GM12878 (cell line): ENCODE data around the gene RINL. TPM values are rescaled to one million over a fixed set of nuclear protein-coding genes. Genes with fewer than 3 reads are reported as not detected.

Experiments
- ATAC-seq: fragments of 200-7000 bp; cut with Tn5 transposase; 3 replicates; pipeline ENCODE4 v1.9.1; 2020; ENCODE audit warnings: mild to moderate bottlenecking, moderate library complexity
- Bru-seq: library from RNA; stranded (reverse); fragments of 400-500 nt; gene quantifications from one replicate; lab custom pipeline; 2021; lab: Mats Ljungman, UMichigan
- BruChase-seq, 2 experiments: library from RNA; stranded (reverse); fragments of 400-500 nt; gene quantifications; one replicate each; lab custom pipeline; 2021; lab: Mats Ljungman, UMichigan
- BruUV-seq: library from RNA; stranded (reverse); fragments of 400-500 nt; replicated peaks from 2 replicates; lab custom pipeline; 2021; lab: Mats Ljungman, UMichigan
- CTCF ChIA-PET: fragments of 300-600 bp; sonication (Branson Sonifier 250); formaldehyde crosslinking; extraction: SDS; loops from one replicate; lab custom pipeline; 2021; ENCODE audit warnings: inconsistent platforms; lab: Yijun Ruan, JAX
- POLR2A ChIA-PET: fragments of 350-600 bp; formaldehyde crosslinking; extraction: SDS; loops from one replicate; lab custom pipeline; 2021; ENCODE audit warnings: inconsistent platforms; lab: Charles Lee
- RAD21 ChIA-PET: fragments of 300-600 bp; sonication (Branson Sonifier 250); formaldehyde crosslinking; loops from one replicate; lab custom pipeline; 2023; ENCODE audit warnings: antibody characterized with exemption; ENCODE audit not compliant: unreplicated experiment; lab: Charles Lee
- SMC1A ChIA-PET: fragments of 300-600 bp; sonication (Branson Sonifier 250); formaldehyde crosslinking; loops from one replicate; lab custom pipeline; 2023; ENCODE audit not compliant: unreplicated experiment, uncharacterized antibody; lab: Charles Lee
- DNase-seq: peaks from one replicate; pipeline ENCODE4 v3.0.0-alpha.2; 2011; ENCODE audit warnings: low read depth, low spot score
- FAIRE-seq: peaks from 3 replicates; lab custom pipeline; 2011; peaks lifted over from hg19 to GRCh38; lab: Jason Lieb, UNC
- H2AFZ ChIP-seq: 2 replicates; pipeline ENCODE4 v1.6.0; 2011; ENCODE audit warnings: low read depth, low read length, control low read depth; ENCODE audit not compliant: control insufficient read depth
- H3K27ac ChIP-seq: 2 replicates; pipeline ENCODE4 v1.5.1; 2011; ENCODE audit warnings: control low read depth; ENCODE audit not compliant: control insufficient read depth, insufficient read depth
- H3K27me3 ChIP-seq, 2 experiments: replicated peaks in 1 of 2; 2 replicates each; pipeline versions ENCODE4 v1.6.0 to v1.6.1; 2011; ENCODE audit warnings: low read length in 1 of 2; ENCODE audit not compliant: control insufficient read depth in 2 of 2, insufficient read depth in 2 of 2
- H3K36me3 ChIP-seq, 2 experiments: 2 replicates each; pipeline ENCODE4 v1.5.1; 2011; ENCODE audit warnings: low read length in 1 of 2; ENCODE audit not compliant: control insufficient read depth in 2 of 2, insufficient read depth in 2 of 2
- H3K4me1 ChIP-seq: 2 replicates; pipeline ENCODE4 v1.6.1; 2011; ENCODE audit warnings: mild to moderate bottlenecking, low read length, moderate library complexity, mixed read lengths; ENCODE audit not compliant: control insufficient read depth, insufficient read depth
- H3K4me2 ChIP-seq: 2 replicates; pipeline ENCODE4 v1.6.0; 2011; ENCODE audit warnings: control low read depth; ENCODE audit not compliant: control insufficient read depth, insufficient read depth
- H3K4me3 ChIP-seq: fragments of 200-600 bp; sonication (generic); 2 replicates; pipeline ENCODE4 v1.5.1; 2016
- H3K79me2 ChIP-seq: 2 replicates; pipeline ENCODE4 v1.6.0; 2011; ENCODE audit warnings: low read length; ENCODE audit not compliant: control insufficient read depth, insufficient read depth
- H3K9ac ChIP-seq: 2 replicates; pipeline ENCODE4 v1.8.0; 2011; ENCODE audit warnings: low read length, control low read depth, mixed read lengths; ENCODE audit not compliant: control insufficient read depth, insufficient read depth
- H3K9me3 ChIP-seq: replicated peaks from 3 replicates; pipeline ENCODE4 v1.5.1; 2011; ENCODE audit warnings: mild to moderate bottlenecking, low read length; ENCODE audit not compliant: control insufficient read depth, insufficient read depth
- H4K20me1 ChIP-seq: 2 replicates; pipeline ENCODE4 v1.6.0; 2011; ENCODE audit not compliant: control insufficient read depth, insufficient read depth
- CHD4 ChIP-seq: fragments of 200-600 bp; sonication (generic); IDR thresholded peaks from 2 replicates; pipeline ENCODE4 v1.6.1; 2016; ENCODE audit warnings: mild to moderate bottlenecking
- GATAD2B ChIP-seq: fragments of 450-650 bp; conservative IDR thresholded peaks from 2 replicates; pipeline ENCODE4 v1.6.1; 2017; ENCODE audit warnings: low read depth, mild to moderate bottlenecking, moderate library complexity
- HCFC1 ChIP-seq: fragments of 150-350 bp; IDR thresholded peaks from 2 replicates; pipeline ENCODE4 v1.6.1; 2014; ENCODE audit warnings: low read length
- MTA2 ChIP-seq: fragments of 450-650 bp; IDR thresholded peaks from 2 replicates; pipeline ENCODE4 v1.6.1; 2016; ENCODE audit warnings: low read depth, mild to moderate bottlenecking, moderate library complexity
- POLR2AphosphoS5 ChIP-seq: IDR thresholded peaks from 2 replicates; pipeline ENCODE4 v1.6.1; 2011; ENCODE audit warnings: mild to moderate bottlenecking, low read length, inconsistent platforms
- POU2F2 ChIP-seq: IDR thresholded peaks from 3 replicates; pipeline ENCODE4 v1.6.1; 2011; ENCODE audit warnings: low read depth, mild to moderate bottlenecking, low read length, borderline replicate concordance
- SIN3A ChIP-seq: IDR thresholded peaks from 2 replicates; pipeline ENCODE4 v1.6.1; 2012; ENCODE audit warnings: low read depth, low read length, improper control_type of control experiment
- TCF12 ChIP-seq: IDR thresholded peaks from 2 replicates; pipeline ENCODE4 v1.6.1; 2011; ENCODE audit warnings: low read depth, mild to moderate bottlenecking, low read length
- WGBS: methylation state at CpG from one replicate; pipeline ENCODE4 v1.1.6; 2016; ENCODE audit warnings: low lambda C conversion rate; ENCODE audit not compliant: insufficient replicate concordance, insufficient coverage; ENCODE audit errors: missing lambda C conversion rate; 5-methylcytosine and 5-hydroxymethylcytosine counted together
- in situ Hi-C: fragments of 300-500 bp; cut with MboI; formaldehyde crosslinking; loops from 9 replicates; pipeline ENCODE4 v1.14.3; 2018; ENCODE audit warnings: mixed read lengths
- intact Hi-C: fragments of 100-400 bp; cut with micrococcal nuclease; formaldehyde crosslinking; loops from one replicate; pipeline ENCODE4 v1.14.2; 2022; ENCODE audit not compliant: unreplicated experiment
- long read RNA-seq, 2 experiments: library from polyadenylated mRNA; unstranded; transcript quantifications; one replicate each; pipeline ENCODE4 v2.0.0, GENCODE V29; 2019 to 2020
- polyA minus RNA-seq, 3 experiments: library from RNA; depleted of rRNA, polyadenylated mRNA; stranded (reverse); fragments of >200 nt; gene quantifications; 2 replicates each; pipeline ENCODE4 v1.2.3, GENCODE V29; 2011
- polyA plus RNA-seq, 11 experiments: library from polyadenylated mRNA; depleted of rRNA in 4 of 11; unstranded in 6 of 11; stranded (reverse) in 5 of 11; fragments of >200 nt; fragmentation: Nextera tagmentation in 4 of 11; fragmentation: Illumina TruSeq in 1 of 11; extraction: Ambion mirVana in 4 of 11; extraction: Trizol in 1 of 11; gene quantifications; 1 replicate in 1 of 11; 2 replicates in 10 of 11; pipeline versions ENCODE4 v1.2.1 to v1.2.3, GENCODE V29; 2011 to 2016; ENCODE audit warnings: inconsistent platforms in 2 of 11, missing spikeins in 2 of 11, low read depth in 1 of 11
- total RNA-seq, 4 experiments: library from RNA; depleted of rRNA in 3 of 4; stranded (reverse); fragments of >200 nt in 3 of 4; fragmentation: Illumina TruSeq in 1 of 4; extraction: Trizol in 1 of 4; gene quantifications; 2 replicates each; pipeline versions ENCODE4 v1.2.1 to v1.2.3, GENCODE V29; 2013 to 2021
- TF ChIP-seq, protein P1 (sequence below): fragments of 450-650 bp; IDR thresholded peaks from 2 replicates; pipeline ENCODE4 v1.6.1; 2017; ENCODE audit warnings: mild to moderate bottlenecking, moderate library complexity

RINL gene, protein sequence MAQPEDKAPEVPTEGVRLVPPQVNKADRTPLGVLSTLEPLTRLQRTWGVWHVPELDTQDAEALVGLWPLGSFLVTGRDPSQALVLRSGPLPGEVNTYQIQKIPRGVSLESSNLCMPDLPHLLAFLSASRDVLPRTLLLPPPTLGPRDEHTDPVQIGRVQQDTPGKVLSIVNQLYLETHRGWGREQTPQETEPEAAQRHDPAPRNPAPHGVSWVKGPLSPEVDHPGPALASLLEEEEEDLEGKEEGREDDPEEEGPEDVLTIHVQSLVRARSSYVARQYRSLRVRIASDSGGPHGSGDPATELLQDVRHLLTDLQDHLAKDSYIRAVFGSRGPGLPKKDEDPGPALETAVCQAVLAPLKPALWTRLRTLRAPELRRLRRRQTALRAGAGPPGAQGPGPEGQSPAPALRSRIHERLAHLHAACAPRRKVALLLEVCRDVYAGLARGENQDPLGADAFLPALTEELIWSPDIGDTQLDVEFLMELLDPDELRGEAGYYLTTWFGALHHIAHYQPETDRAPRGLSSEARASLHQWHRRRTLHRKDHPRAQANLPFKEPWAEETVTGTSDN
- total RNA-seq (2013; cell fraction: nucleolus; rRNA removed), result 42.0 and 48.1 TPM in 2 replicates
- 50.8 and 55.1 TPM in 2 replicates for total RNA-seq (2014; rRNA removed)
- 35.6 and 37.8 TPM in 2 replicates for total RNA-seq (2014; rRNA removed; fragmentation: Illumina TruSeq; extraction: Trizol)
- 51.3 and 54.9 TPM in 2 replicates for total RNA-seq (2021)
- polyA plus RNA-seq (2011; ENCODE audit: low read depth), result 13.3 TPM
- polyA plus RNA-seq (2011; rRNA removed), result 44.4 and 64.2 TPM in 2 replicates
- 67.4 and 81.2 TPM in 2 replicates for polyA plus RNA-seq (2011; cell fraction: cytosol; rRNA removed)
- 88.4 and 106 TPM in 2 replicates for polyA plus RNA-seq (2011; cell fraction: nucleus; rRNA removed)
- 33.6 and 41.0 TPM in 2 replicates for polyA plus RNA-seq (2012)
- 29.7 and 36.4 TPM in 2 replicates for polyA plus RNA-seq (2014; fragmentation: Illumina TruSeq; extraction: Trizol)
- 10 to 100 TPM; 14.5 to 16.3 TPM for polyA plus RNA-seq (2014; fragmentation: Nextera tagmentation; extraction: Ambion mirVana)
- 54.8 and 62.4 TPM in 2 replicates for polyA plus RNA-seq (2014; rRNA removed)
- polyA plus RNA-seq (2016; fragmentation: Nextera tagmentation; extraction: Ambion mirVana), result 10 to 100 TPM; 46.3 to 48.9 TPM
- polyA minus RNA-seq (2011; rRNA and poly(A)+ RNA removed), result 30.0 and 57.5 TPM in 2 replicates
- polyA minus RNA-seq (2011; cell fraction: cytosol; rRNA and poly(A)+ RNA removed), result 15.6 and 23.4 TPM in 2 replicates
- polyA minus RNA-seq (2011; cell fraction: nucleus; rRNA and poly(A)+ RNA removed), result 32.0 and 54.9 TPM in 2 replicates
- percentile 65 among the genes with signal in this experiment for Bru-seq, nascent RNA
- BruChase-seq, experiment 1, labeled RNA remaining after a 6-hour chase, result percentile 63 among the genes with signal in this experiment
- BruChase-seq, experiment 2, labeled RNA remaining after a 2-hour chase, result percentile 63 among the genes with signal in this experiment
- long read RNA-seq, experiment 1, result 0 reads
- long read RNA-seq, experiment 2, partial matches to known transcripts, result 1 of 1 reads
- long read RNA-seq, experiment 2, other reads (novel, unspliced or antisense), result 0 of 1 reads

DNA sequence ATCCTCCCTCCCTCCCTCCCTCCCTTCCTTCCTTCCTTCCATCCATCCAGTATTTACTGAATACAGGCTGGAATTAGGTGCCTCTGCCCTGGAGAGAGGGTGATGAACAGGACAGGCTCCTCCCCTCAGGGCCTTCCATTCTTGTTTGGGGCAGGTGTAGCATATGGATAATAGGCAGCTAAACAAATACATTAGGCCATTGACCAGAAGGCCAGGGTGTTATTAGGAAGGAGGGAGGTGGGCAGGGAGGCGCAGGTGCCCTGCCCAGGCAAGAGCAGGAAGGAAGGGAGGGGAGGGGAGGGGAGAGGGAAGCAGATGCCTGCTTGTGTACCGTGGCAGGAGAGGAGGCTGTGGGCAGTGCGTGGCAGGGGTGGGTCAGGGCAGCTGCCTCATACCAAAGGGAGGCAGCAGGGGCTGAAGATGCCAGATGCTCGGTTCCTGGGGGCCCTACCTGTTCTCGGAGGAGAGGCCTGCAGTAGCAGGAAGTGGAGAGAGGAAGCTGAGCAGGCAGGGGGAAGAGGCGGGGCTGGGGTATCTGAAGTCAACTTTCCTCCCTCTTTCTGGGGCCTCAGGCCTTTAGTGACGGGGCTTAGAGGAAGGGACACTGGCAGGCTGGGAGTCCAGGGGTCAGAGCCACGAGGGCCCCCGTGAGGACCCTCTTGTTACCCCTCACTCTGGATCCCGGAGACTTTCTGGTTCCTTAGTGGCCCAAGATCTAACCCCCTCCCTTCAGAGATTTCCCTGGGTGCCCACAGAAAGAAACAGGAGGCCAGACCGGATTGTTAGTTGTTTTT, at the start of gene RINL:
TSS of gene RINL (minus strand) at position 495 of the 794 bp plus-strand sequence. CDS start 1,533 bp downstream, outside the sequence.
- WGBS, result 3% methylated on average over 9 of the region's 11 CpGs
- DNase-seq (no peak), FAIRE-seq (peak; percentile 94), ATAC-seq (peak; percentile 97)
- H4K20me1 ChIP-seq, result no peaks in the 10 kb centered on the region
- in situ Hi-C loops, result no loop called here
- no TSS peak for BruUV-seq
- H3K9me3 ChIP-seq, result no peaks in the 10 kb centered on the region
- H2AFZ ChIP-seq, result peak within 1 kb of the TSS; percentile 90
- peak within 1 kb of the TSS; percentile 73 for H3K4me3 ChIP-seq
- CTCF ChIA-PET, result interaction anchor here (0.6 to 4.8 kb wide), 11 partner anchors 9 to 475 kb away, joined by 3 to 62 read pairs (median 4); partner anchors contain the start of genes FAM98C, HNRNPL, MRPS12 and SARS2
- H3K27me3 ChIP-seq, result no peaks in the 10 kb centered on the region
- intact Hi-C loops, result loop anchor here (2.0 kb wide), 1 partner anchor 21 kb away; the partner anchor contains the start of genes NFKBIB and SIRT2
- H3K27ac ChIP-seq, result peak within 1 kb of the TSS; percentile 95
- H3K4me1 ChIP-seq, result peaks cover 7% of the 10 kb centered on the region
- peak within 1 kb of the TSS; percentile 83 for H3K9ac ChIP-seq
- peaks cover 0 to 4% of the 10 kb centered on the region in 2 experiments; a peak in 1 of 4 replicates for H3K36me3 ChIP-seq
- H3K79me2 ChIP-seq, result no peaks in the 10 kb centered on the region; the same call in none of the 2 replicates
- POLR2A ChIA-PET, result interaction anchor here (0.8 to 3.0 kb wide), 14 partner anchors 8 to 371 kb away, joined by 3 to 12 read pairs (median 5); partner anchors contain the start of genes ECH1, HNRNPL, NFKBIB and SIRT2
- RAD21 ChIA-PET, result interaction anchor here (0.7 to 2.1 kb wide), 15 partner anchors 9 to 363 kb away, joined by 3 to 8 read pairs (median 4); partner anchors contain the start of genes ECH1, MAP4K1, MRPS12 and NFKBIB
- H3K4me2 ChIP-seq, result peak within 1 kb of the TSS; percentile 92
- SMC1A ChIA-PET, result interaction anchor here (0.6 to 1.9 kb wide), 12 partner anchors 8 to 365 kb away, joined by 3 to 9 read pairs (median 4); partner anchors contain the start of gene NFKBIB
- TF ChIP-seq POLR2AphosphoS5, result peak; percentile 68
- TF ChIP-seq HCFC1, result peak; percentile 36; the same call in 1 of the 2 replicates
- TF ChIP-seq MTA2, result peak; percentile 53; the same call in 1 of the 2 replicates
- TF ChIP-seq GATAD2B, result peak; percentile 31; the same call in 1 of the 2 replicates
- peak; percentile 7; the same call in 1 of the 3 replicates for TF ChIP-seq POU2F2
- TF ChIP-seq, protein P1, sequence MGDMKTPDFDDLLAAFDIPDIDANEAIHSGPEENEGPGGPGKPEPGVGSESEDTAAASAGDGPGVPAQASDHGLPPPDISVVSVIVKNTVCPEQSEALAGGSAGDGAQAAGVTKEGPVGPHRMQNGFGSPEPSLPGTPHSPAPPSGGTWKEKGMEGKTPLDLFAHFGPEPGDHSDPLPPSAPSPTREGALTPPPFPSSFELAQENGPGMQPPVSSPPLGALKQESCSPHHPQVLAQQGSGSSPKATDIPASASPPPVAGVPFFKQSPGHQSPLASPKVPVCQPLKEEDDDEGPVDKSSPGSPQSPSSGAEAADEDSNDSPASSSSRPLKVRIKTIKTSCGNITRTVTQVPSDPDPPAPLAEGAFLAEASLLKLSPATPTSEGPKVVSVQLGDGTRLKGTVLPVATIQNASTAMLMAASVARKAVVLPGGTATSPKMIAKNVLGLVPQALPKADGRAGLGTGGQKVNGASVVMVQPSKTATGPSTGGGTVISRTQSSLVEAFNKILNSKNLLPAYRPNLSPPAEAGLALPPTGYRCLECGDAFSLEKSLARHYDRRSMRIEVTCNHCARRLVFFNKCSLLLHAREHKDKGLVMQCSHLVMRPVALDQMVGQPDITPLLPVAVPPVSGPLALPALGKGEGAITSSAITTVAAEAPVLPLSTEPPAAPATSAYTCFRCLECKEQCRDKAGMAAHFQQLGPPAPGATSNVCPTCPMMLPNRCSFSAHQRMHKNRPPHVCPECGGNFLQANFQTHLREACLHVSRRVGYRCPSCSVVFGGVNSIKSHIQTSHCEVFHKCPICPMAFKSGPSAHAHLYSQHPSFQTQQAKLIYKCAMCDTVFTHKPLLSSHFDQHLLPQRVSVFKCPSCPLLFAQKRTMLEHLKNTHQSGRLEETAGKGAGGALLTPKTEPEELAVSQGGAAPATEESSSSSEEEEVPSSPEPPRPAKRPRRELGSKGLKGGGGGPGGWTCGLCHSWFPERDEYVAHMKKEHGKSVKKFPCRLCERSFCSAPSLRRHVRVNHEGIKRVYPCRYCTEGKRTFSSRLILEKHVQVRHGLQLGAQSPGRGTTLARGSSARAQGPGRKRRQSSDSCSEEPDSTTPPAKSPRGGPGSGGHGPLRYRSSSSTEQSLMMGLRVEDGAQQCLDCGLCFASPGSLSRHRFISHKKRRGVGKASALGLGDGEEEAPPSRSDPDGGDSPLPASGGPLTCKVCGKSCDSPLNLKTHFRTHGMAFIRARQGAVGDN, result peak; percentile 84; the same call in 1 of the 2 replicates
- TF ChIP-seq CHD4, result no peak
- no peak for TF ChIP-seq TCF12
- TF ChIP-seq SIN3A, result no peak
